Fibroblast of skin of right quadriceps (primary cell): ENCODE results near the gene OR4D9.

Source experiments
- DNase-seq: peaks from one replicate; pipeline ENCODE4 v3.0.0-alpha.2; 2013

The OR4D9 gene

GRCh38 chr11:59550842-59551658, 39.7 kb downstream of the OR4D9 start:
- DNase-seq: peak; percentile 95

DNA sequence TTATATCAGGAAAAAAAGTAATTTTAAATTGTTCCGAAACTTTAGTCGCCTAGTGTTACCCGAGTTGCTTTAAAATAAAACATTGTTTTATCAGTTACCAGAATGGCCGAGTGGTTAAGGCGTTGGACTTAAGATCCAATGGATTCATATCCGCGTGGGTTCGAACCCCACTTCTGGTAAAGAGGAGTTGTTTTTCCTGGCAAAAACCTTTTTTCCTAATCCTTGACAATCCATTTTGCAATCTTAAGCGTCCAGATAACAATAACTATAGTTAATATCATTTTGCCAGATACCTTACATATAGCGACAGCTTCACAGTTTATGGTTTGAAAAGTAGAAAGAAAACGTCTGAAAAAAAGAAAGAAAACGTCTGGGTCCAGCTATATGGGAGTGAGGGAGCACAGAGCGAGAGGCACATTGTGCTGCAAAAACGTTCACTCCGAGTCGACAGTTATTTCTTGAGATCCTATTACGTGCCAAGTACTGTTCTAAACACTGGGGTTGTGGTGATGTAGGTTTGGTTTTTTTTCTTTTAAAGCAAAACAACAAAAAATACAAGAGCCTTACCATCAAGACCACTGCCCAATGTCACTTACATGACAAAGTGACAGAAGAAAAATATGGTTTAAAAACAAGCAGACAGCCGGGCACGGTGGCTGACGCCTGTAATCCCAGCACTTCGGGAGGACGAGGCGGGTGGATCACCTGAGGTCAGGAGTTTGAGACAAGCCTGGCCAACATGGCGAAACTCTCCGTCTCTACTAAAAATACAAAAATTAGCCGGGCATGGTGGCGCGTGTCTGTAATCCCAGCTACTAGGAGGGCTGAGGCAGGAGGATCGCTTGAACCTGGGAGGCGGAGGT, 40.6 kb downstream of the OR4D9 start:
- peak; percentile 84 for DNase-seq

GRCh38 chr11:59552844-59553243, 41.5 kb downstream of the OR4D9 start:
- DNase-seq: no peak

DNA sequence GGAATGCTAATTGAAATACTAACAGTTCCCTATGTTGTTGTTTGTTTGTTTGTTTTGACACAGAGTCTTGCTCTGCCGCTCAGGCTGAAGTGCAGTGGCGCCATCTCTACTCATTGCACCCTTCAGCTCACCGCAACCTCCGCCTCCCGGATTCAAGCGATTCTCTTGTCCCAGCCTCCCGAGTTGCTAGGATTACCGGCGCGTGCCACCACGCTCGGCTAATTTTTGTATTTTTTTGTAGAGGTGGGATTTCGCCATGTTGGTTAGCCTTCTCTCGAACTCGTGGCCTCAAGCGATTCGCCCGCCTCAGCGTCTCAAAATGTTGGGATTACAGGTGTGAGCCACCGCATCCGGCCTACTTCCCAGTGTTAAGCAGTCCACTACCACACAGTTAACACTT, 42.0 kb downstream of the OR4D9 start:
- no peak for DNase-seq

- DNase-seq: no peak
These were observed 44.3 kb downstream of the OR4D9 start for GRCh38 chr11:59555601-59556114.

- DNase-seq: peak; percentile 94
These were observed 45.0 kb downstream of the OR4D9 start for GRCh38 chr11:59556115-59556916.

DNA sequence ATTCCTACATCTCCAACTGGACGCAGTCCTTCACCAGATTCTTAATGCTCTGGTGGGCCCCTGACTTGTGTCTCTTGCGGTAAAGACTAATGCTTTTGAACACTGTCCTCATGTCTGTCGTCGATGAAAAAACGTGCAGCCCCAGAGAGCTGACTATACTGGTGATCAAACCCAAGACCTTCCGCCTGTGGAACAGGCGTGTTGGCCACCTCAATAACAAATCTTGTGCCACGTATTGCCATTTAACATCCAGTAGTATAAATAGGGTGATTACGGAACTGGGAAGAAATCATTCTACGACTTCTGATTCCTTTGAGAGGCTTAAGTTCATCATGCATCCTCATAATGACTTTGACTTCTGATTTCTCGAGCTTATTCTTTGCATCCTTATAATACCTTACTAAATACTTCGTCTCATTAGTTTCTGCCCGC, 45.6 kb downstream of the OR4D9 start:
- DNase-seq: peak; percentile 59

GRCh38 chr11:59558270-59558643, 46.9 kb downstream of the OR4D9 start:
- no peak for DNase-seq

GRCh38 chr11:59559886-59560285, 48.5 kb downstream of the OR4D9 start:
- no peak for DNase-seq

DNA sequence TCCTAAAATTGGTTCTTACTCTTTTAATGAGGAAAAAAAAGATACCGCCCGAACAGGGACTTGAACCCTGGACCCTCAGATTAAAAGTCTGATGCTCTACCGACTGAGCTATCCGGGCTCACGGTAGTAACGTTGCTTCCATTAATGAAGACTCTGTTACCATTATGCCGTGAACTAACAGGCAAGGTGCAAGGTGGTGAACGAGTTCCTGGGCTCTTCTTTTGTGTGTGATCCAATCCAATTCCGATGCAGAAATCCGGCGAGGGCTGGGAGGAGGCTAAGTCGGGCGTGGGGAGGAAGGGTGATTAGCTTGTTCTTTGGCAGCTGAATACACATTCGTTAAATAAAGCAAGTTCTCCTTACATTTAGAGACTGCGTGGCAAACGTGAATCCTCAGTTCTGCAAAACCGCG, 49.0 kb downstream of the OR4D9 start:
- DNase-seq: peak; percentile 75

DNA sequence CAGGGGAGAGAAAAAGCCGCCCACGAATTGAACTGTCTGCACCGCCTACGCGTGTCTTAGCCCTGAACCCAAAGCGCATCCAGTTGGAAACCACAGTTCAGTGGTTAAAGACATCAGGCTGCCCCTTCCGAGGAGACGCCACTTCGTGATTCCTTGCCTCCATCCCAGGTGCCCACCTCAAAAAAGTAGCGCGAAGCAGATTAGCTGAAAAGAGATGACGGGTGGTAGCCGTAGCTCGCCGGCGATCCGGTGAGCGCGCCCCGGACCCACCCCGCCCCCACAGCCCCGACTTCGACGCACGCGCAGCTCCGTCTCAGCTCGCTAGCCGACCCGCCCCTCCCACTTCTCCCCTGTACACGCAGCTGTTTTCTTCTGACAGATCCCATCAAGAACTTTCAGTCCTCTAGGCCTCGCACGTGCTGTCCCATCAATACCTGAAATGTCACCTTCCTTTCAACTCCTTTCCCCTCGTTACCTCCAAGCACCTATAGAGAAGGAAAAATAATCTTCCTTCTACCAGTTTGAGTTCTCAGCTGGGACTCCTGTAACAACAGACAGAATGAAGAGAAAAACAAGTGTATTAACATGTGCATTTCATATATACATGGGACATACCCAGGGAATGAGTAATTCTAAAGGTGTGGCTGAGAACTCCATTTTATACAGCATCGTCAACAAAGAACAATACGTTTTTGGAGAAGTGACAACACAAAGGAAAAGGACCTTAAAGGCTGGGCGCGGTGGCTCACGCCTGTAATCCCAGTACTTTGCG, 49.5 kb downstream of the OR4D9 start:
- DNase-seq: peak; percentile 81

DNA sequence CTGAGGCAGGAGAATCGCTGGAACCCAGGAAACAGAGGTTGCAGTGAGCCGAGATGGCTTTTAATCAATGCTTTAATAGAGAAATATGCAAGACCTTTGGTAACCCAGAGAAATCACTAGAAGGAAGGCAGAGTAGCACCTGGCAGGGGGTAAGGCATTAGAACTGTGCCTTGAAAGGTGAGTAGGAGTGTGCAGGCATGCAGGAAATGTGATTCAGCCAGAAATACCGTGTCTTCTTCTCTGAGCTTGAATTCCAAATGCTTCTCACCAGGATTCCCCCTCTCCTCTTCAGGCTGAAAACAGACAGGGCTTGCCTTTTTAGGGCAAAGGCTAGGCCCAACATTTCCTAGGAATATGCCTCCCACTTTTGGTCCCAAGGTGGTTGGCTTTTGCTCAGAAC, 51.0 kb downstream of the OR4D9 start:
- DNase-seq: no peak
